AG04450 (cell line): ENCODE measurements around the gene RRP36. TPM values are rescaled to one million over a fixed set of nuclear protein-coding genes. Genes with fewer than 3 reads are reported as not detected.

Source experiments
- CTCF ChIA-PET: fragments of 300-600, 350-600 bp; formaldehyde crosslinking; extraction: SDS; loops from one replicate; lab custom pipeline; 2022; ENCODE audit warnings: antibody characterized with exemption, inconsistent platforms; lab: Charles Lee
- POLR2A ChIA-PET: fragments of 350-600 bp; formaldehyde crosslinking; extraction: SDS; loops from one replicate; lab custom pipeline; 2021; ENCODE audit warnings: antibody characterized with exemption, inconsistent platforms; lab: Yijun Ruan, JAX
- DNase-seq: peaks from one replicate; pipeline ENCODE4 v3.0.0-alpha.2; 2011; ENCODE audit warnings: low read depth, low spot score
- H3K27ac ChIP-seq: one replicate; pipeline ENCODE4 v1.5.1; 2012; ENCODE audit warnings: low read depth, low read length, control low read depth
- H3K27me3 ChIP-seq: one replicate; pipeline ENCODE4 v1.6.0; 2012; ENCODE audit warnings: low read length; ENCODE audit not compliant: control insufficient read depth, insufficient read depth
- H3K4me3 ChIP-seq: 2 replicates; pipeline ENCODE4 v1.5.1; 2011; ENCODE audit warnings: mild to moderate bottlenecking, low read depth, low read length, control low read depth
- H3K9me3 ChIP-seq: 2 replicates; pipeline ENCODE4 v1.5.1; 2012; ENCODE audit warnings: low read length; ENCODE audit not compliant: control insufficient read depth, insufficient read depth
- CTCF ChIP-seq: IDR thresholded peaks from 2 replicates; pipeline ENCODE4 v1.5.1; 2011; ENCODE audit warnings: low read depth, low read length, control low read depth, inconsistent platforms
- polyA plus RNA-seq: library from polyadenylated mRNA; depleted of rRNA; stranded (reverse); fragments of >200 nt; gene quantifications from 2 replicates; pipeline ENCODE4 v1.2.3, GENCODE V29; 2011

Gene RRP36
- polyA plus RNA-seq, 1 experiment: 54.0 TPM

- no peak for DNase-seq
- H3K27ac ChIP-seq: no peak overlapping the region
- no peak for TF ChIP-seq CTCF
- no peaks in the 10 kb centered on the region for H3K27me3 ChIP-seq
- CTCF ChIA-PET: interaction anchor here (1.4 kb wide), 1 partner anchor 105 kb away, joined by 4 read pairs; no protein-coding TSS in a partner anchor
- H3K4me3 ChIP-seq: no peak overlapping the region
- POLR2A ChIA-PET: no interaction called here
- H3K9me3 ChIP-seq: no peaks in the 10 kb centered on the region; the same call in 1 of the 2 replicates
Measured at GRCh38 chr6:43006251-43006650, 15.2 kb upstream of the RRP36 start.

GRCh38 chr6:43007126-43007525 is 14.3 kb upstream of the RRP36 start:
- Histone ChIP-seq H3K9me3 (no peaks in the 10 kb centered on the region; the same call in 1 of the 2 replicates), H3K27ac (no peak overlapping the region), H3K27me3 (no peaks in the 10 kb centered on the region), H3K4me3 (no peak overlapping the region)
- ChIA-PET POLR2A (interaction anchor here (0.6 kb wide), 1 partner anchor 103 kb away, joined by 4 read pairs; no protein-coding TSS in a partner anchor), CTCF (interaction anchor here (0.9 kb wide), 1 partner anchor 19 kb away, joined by 3 read pairs; no protein-coding TSS in a partner anchor)
- no peak for TF ChIP-seq CTCF
- no peak for DNase-seq

- POLR2A ChIA-PET: no interaction called here
- Histone ChIP-seq H3K4me3 (no peak overlapping the region), H3K27ac (no peak overlapping the region), H3K9me3 (no peaks in the 10 kb centered on the region), H3K27me3 (no peaks in the 10 kb centered on the region)
- TF ChIP-seq CTCF: peak; percentile 53
- CTCF ChIA-PET: interaction anchor here (1.2 to 2.0 kb wide), 2 partner anchors 18 to 135 kb away, joined by 4 to 5 read pairs; no protein-coding TSS in a partner anchor
- no peak for DNase-seq
Measured at GRCh38 chr6:43009124-43009523, 12.3 kb upstream of the RRP36 start.

- no peaks in the 10 kb centered on the region for H3K9me3 ChIP-seq
- POLR2A ChIA-PET: interaction anchor here (0.5 to 0.7 kb wide), 2 partner anchors 82 to 241 kb away, joined by 5 read pairs; partner anchors contain the start of gene CNPY3
Measured at GRCh38 chr6:43011207-43011606, 10.2 kb upstream of the RRP36 start.

More at GRCh38 chr6:43011207-43011606, 10.2 kb upstream of the RRP36 start:
- no peak overlapping the region for H3K27ac ChIP-seq
- no peak for DNase-seq
- no peak for TF ChIP-seq CTCF
- CTCF ChIA-PET: no interaction called here
- H3K27me3 ChIP-seq: no peaks in the 10 kb centered on the region
- H3K4me3 ChIP-seq: no peak overlapping the region
